Measurements from ENCODE around the gene SSR4. TPM values are rescaled to one million over a fixed set of nuclear protein-coding genes. Genes with fewer than 3 reads are reported as not detected.

Gene SSR4
- polyA plus RNA-seq, 2 of the 4 experiments (the other 2 are of a cell fraction): 212 to 352 TPM

DNA sequence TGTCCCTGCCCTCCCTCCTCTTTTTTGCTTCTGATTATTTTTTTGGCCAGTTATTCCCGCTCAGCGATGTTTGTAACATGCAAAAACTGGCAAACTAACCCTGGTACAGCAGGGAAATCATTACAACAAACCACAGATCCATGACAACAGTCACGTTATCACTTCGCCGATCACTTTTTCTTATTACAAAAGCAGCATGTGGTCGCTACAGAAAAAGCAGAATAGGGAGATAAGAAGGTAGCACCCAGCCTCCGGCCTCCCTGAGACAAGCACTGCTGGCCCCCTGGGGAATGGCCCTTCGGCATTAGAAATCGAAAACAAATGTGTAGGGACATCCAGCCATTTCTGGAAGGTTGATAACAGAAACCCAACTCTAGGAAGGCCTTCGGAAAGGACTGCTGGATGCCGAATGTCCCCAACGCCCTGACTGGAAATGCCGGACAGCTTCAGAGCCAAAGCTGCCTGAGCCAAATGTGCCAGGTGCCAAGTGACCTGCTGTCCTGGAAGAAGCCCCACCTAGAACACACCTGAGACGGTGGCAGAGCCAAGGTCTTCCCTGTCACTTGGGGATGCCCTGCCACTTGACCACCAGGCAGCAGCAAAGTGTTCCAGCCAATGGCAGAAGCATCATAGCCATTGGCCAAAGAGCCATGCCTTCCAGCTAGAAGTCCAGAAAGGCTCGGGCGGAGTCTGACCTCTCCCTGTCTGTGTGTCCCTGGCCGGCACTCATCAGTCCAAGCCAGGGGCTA lies 3.2 kb upstream of the SSR4 start:
- ChIA-PET POLR2A (no interaction called here), CTCF (interaction anchor here (0.8 to 2.0 kb wide), 2 partner anchors 27 to 28 kb away, joined by 3 to 5 read pairs; partner anchors contain the start of gene PLXNB3)
- DNase-seq (ENCODE audit: low read depth in 1 of 2, low spot score in 1 of 2) (no peak), ATAC-seq (no peak), FAIRE-seq (no peak)
- H3K4me3 ChIP-seq: no peak overlapping the region
- WGBS (ENCODE audit: missing lambda C conversion rate): 93% methylated on average over 13 of the region's 17 CpGs
- no peaks in the 10 kb centered on the region for H3K9me3 ChIP-seq
- no peak overlapping the region for H3K27ac ChIP-seq
- H3K4me2 ChIP-seq: no peak overlapping the region
- peaks cover 14% of the 10 kb centered on the region; the same call in 2 of the 3 replicates for H3K4me1 ChIP-seq
- no peak for TF ChIP-seq GATA3 (IDR thresholded peaks at IDR 0.05; ENCODE audit: borderline replicate concordance)
- TF ChIP-seq SMC3 (IDR thresholded peaks at IDR 0.05): no peak
- no peak for TF ChIP-seq MAZ (IDR thresholded peaks at IDR 0.05; ENCODE audit: borderline replicate concordance, low read depth, low read length)
- no peak for TF ChIP-seq EHMT2 (IDR thresholded peaks at IDR 0.05; ENCODE audit: low read depth)
- TF ChIP-seq, protein P1, sequence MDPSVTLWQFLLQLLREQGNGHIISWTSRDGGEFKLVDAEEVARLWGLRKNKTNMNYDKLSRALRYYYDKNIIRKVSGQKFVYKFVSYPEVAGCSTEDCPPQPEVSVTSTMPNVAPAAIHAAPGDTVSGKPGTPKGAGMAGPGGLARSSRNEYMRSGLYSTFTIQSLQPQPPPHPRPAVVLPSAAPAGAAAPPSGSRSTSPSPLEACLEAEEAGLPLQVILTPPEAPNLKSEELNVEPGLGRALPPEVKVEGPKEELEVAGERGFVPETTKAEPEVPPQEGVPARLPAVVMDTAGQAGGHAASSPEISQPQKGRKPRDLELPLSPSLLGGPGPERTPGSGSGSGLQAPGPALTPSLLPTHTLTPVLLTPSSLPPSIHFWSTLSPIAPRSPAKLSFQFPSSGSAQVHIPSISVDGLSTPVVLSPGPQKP (IDR thresholded peaks at IDR 0.05; ENCODE audit: low read depth, low read length): no peak
- TF ChIP-seq HEYL (CRISPR knock-in tag; IDR thresholded peaks at IDR 0.05): no peak
- no peak for TF ChIP-seq ZSCAN20 (CRISPR knock-in tag; IDR thresholded peaks at IDR 0.05)
- TF ChIP-seq MAFK (IDR thresholded peaks at IDR 0.05; ENCODE audit: partially characterized antibody): no peak
- TF ChIP-seq ZFP36 (IDR thresholded peaks at IDR 0.05; ENCODE audit: borderline replicate concordance, partially characterized antibody): no peak
- no peak for TF ChIP-seq RARB (CRISPR knock-in tag; IDR thresholded peaks at IDR 0.05)
- TF ChIP-seq, protein P2, sequence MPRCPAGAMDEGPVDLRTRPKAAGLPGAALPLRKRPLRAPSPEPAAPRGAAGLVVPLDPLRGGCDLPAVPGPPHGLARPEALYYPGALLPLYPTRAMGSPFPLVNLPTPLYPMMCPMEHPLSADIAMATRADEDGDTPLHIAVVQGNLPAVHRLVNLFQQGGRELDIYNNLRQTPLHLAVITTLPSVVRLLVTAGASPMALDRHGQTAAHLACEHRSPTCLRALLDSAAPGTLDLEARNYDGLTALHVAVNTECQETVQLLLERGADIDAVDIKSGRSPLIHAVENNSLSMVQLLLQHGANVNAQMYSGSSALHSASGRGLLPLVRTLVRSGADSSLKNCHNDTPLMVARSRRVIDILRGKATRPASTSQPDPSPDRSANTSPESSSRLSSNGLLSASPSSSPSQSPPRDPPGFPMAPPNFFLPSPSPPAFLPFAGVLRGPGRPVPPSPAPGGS (IDR thresholded peaks at IDR 0.05): no peak
- TF ChIP-seq EP300 (IDR thresholded peaks at IDR 0.05): no peak
- TF ChIP-seq FOSB (CRISPR knock-in tag; IDR thresholded peaks at IDR 0.05): no peak
- no peak for TF ChIP-seq FOSL2 (IDR thresholded peaks at IDR 0.05)
- no peak for TF ChIP-seq FOSL2 (CRISPR knock-in tag; IDR thresholded peaks at IDR 0.05)
- TF ChIP-seq RCOR1 (IDR thresholded peaks at IDR 0.05; ENCODE audit: low read depth, low read length): no peak
- no peak for TF ChIP-seq TFCP2L1 (CRISPR knock-in tag; IDR thresholded peaks at IDR 0.05)
- TF ChIP-seq, protein P3, sequence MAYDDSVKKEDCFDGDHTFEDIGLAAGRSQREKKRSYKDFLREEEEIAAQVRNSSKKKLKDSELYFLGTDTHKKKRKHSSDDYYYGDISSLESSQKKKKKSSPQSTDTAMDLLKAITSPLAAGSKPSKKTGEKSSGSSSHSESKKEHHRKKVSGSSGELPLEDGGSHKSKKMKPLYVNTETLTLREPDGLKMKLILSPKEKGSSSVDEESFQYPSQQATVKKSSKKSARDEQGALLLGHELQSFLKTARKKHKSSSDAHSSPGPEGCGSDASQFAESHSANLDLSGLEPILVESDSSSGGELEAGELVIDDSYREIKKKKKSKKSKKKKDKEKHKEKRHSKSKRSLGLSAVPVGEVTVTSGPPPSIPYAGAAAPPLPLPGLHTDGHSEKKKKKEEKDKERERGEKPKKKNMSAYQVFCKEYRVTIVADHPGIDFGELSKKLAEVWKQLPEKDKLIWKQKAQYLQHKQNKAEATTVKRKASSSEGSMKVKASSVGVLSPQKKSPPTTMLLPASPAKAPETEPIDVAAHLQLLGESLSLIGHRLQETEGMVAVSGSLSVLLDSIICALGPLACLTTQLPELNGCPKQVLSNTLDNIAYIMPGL (CRISPR knock-in tag; IDR thresholded peaks at IDR 0.05; ENCODE audit: borderline replicate concordance): no peak
- no peak for TF ChIP-seq RNF2 (IDR thresholded peaks at IDR 0.05; ENCODE audit: borderline replicate concordance, low read depth)

DNA sequence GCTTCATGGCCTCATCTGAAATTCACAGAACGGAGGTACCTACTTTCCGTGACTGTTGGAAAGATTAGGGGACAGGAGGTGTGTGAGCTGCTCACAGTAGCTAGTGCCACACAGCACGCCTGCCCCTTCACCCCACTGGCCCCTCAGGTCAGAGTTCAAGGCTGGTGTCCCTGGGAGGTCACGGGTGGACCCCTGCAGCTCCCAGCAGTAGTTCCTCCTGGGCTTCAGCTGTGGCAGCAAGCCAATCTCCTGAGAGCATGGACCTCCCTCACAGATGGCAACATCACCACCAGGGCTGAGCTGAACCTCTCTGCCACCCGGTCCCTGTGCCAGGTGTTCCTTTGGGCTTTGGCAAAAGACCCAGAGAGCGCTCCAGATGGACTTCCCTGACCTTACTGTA lies 2.1 kb upstream of the SSR4 start:
- FAIRE-seq: no peak
- peaks cover 15% of the 10 kb centered on the region; the same call in 2 of the 3 replicates for H3K4me1 ChIP-seq
- ATAC-seq: no peak
- H3K4me3 ChIP-seq: no peak overlapping the region
- ChIA-PET CTCF (interaction anchor here (1.0 to 2.2 kb wide), 3 partner anchors 28 to 155 kb away, joined by 3 to 7 read pairs (median 5); partner anchors contain the start of gene PLXNB3), POLR2A (no interaction called here)
- DNase-seq (ENCODE audit: low read depth in 1 of 2, low spot score in 1 of 2): no peak
- peak overlapping the region; percentile 94 for H3K4me2 ChIP-seq
- H3K27ac ChIP-seq: no peak overlapping the region
- TF ChIP-seq HOXA7 (CRISPR knock-in tag; IDR thresholded peaks at IDR 0.05) (no peak), KDM5A (IDR thresholded peaks at IDR 0.05) (no peak), RNF2 (IDR thresholded peaks at IDR 0.05; ENCODE audit: borderline replicate concordance, low read depth) (no peak), CHD4 (IDR thresholded peaks at IDR 0.05; ENCODE audit: borderline replicate concordance) (no peak), JUNB (IDR thresholded peaks at IDR 0.05) (no peak), EHF (CRISPR knock-in tag; IDR thresholded peaks at IDR 0.05) (no peak), FOSL2 (IDR thresholded peaks at IDR 0.05) (no peak), FOSL2 (CRISPR knock-in tag; IDR thresholded peaks at IDR 0.05) (no peak), CBX2 (IDR thresholded peaks at IDR 0.05; ENCODE audit: borderline replicate concordance, low read depth) (no peak), CHD2 (IDR thresholded peaks at IDR 0.05; ENCODE audit: low read length, partially characterized antibody) (no peak), RCOR1 (IDR thresholded peaks at IDR 0.05; ENCODE audit: low read depth, low read length) (no peak), POLR2AphosphoS2 (conservative IDR thresholded peaks at IDR 0.05; ENCODE audit: low read length) (no peak), HDAC2 (IDR thresholded peaks at IDR 0.05) (no peak), MAZ (IDR thresholded peaks at IDR 0.05; ENCODE audit: borderline replicate concordance, low read depth, low read length) (no peak), HOXB5 (CRISPR knock-in tag; IDR thresholded peaks at IDR 0.05) (no peak)
- TF ChIP-seq, protein P2 (IDR thresholded peaks at IDR 0.05): no peak
- TF ChIP-seq, protein P3 (CRISPR knock-in tag; IDR thresholded peaks at IDR 0.05; ENCODE audit: borderline replicate concordance): no peak
- WGBS (ENCODE audit: missing lambda C conversion rate): 68% methylated on average over 3 of the region's 6 CpGs
- H3K9me3 ChIP-seq: no peaks in the 10 kb centered on the region

Data from A549 (cell line).